GM18498 (cell line): ENCODE results near the gene GADD45A.
"Not testable (repeated sequence)": the region's sequence is repeated elsewhere in the genome, so short reads cannot be mapped to it uniquely, and the experiment has no call there.

Experiments used
- ATAC-seq: cut with Tn5 transposase; IDR thresholded peaks from one replicate; pipeline ENCODE4 v1.9.1; 2021; ENCODE audit warnings: mild to moderate bottlenecking, moderate library complexity; ENCODE audit not compliant: unreplicated experiment

GADD45A gene

GRCh38 chr1:67717876-67718275, 32.9 kb downstream of the GADD45A start:
- ATAC-seq, result no peak

- no peak for ATAC-seq
These were observed 34.6 kb downstream of the GADD45A start for GRCh38 chr1:67719329-67720196.

- no peak for ATAC-seq
These were observed 36.1 kb downstream of the GADD45A start for GRCh38 chr1:67721112-67721511.

GRCh38 chr1:67721650-67722291, 36.8 kb downstream of the GADD45A start:
- ATAC-seq, result no peak

- no peak for ATAC-seq
These were observed 37.4 kb downstream of the GADD45A start for GRCh38 chr1:67722292-67722944.

- ATAC-seq, result no peak
These were observed 38.1 kb downstream of the GADD45A start for GRCh38 chr1:67723126-67723525.

GRCh38 chr1:67723620-67724019, 38.6 kb downstream of the GADD45A start:
- ATAC-seq, result peak; percentile 65

- ATAC-seq, result no peak
These were observed 40.0 kb downstream of the GADD45A start for GRCh38 chr1:67724928-67725560.

GRCh38 chr1:67726224-67726623, 41.2 kb downstream of the GADD45A start:
- ATAC-seq, result no peak

- ATAC-seq, result no peak
These were observed 44.9 kb downstream of the GADD45A start for GRCh38 chr1:67729872-67730271.

GRCh38 chr1:67730312-67730711, 45.3 kb downstream of the GADD45A start:
- not testable (repeated sequence) for ATAC-seq

- no peak for ATAC-seq
These were observed 46.3 kb downstream of the GADD45A start for GRCh38 chr1:67731322-67731721.

GRCh38 chr1:67732750-67733151, 47.8 kb downstream of the GADD45A start:
- peak; percentile 43 for ATAC-seq

- ATAC-seq, result no peak
These were observed 48.8 kb downstream of the GADD45A start for GRCh38 chr1:67733681-67734322.

- ATAC-seq, result no peak
These were observed 49.3 kb downstream of the GADD45A start for GRCh38 chr1:67734323-67734690.

- no peak for ATAC-seq
These were observed 50.2 kb downstream of the GADD45A start for GRCh38 chr1:67735206-67735605.

- peak; percentile 97 for ATAC-seq
These were observed 51.0 kb downstream of the GADD45A start for GRCh38 chr1:67735806-67736627.

GRCh38 chr1:67736750-67737149, 51.7 kb downstream of the GADD45A start:
- no peak for ATAC-seq

GRCh38 chr1:67737875-67738274, 52.9 kb downstream of the GADD45A start:
- no peak for ATAC-seq
